NB4 (cell line): ENCODE results near the gene CARD18.

Experiments
- MAX ChIP-seq: IDR thresholded peaks from 2 replicates; pipeline ENCODE4 v1.6.1; 2011; ENCODE audit warnings: low read depth, low read length
- MYC ChIP-seq: IDR thresholded peaks from 2 replicates; pipeline ENCODE4 v1.6.1; 2011; ENCODE audit warnings: low read depth, low read length
- POLR2A ChIP-seq: IDR thresholded peaks from 2 replicates; pipeline ENCODE4 v1.6.1; 2011; ENCODE audit warnings: mild to moderate bottlenecking; ENCODE audit not compliant: insufficient read length; ENCODE audit errors: extremely low read depth
- TF ChIP-seq, protein P1 (sequence below): IDR thresholded peaks from one replicate; pipeline ENCODE4 v1.5.1; 2012; ENCODE audit warnings: low read depth, low read length

DNA sequence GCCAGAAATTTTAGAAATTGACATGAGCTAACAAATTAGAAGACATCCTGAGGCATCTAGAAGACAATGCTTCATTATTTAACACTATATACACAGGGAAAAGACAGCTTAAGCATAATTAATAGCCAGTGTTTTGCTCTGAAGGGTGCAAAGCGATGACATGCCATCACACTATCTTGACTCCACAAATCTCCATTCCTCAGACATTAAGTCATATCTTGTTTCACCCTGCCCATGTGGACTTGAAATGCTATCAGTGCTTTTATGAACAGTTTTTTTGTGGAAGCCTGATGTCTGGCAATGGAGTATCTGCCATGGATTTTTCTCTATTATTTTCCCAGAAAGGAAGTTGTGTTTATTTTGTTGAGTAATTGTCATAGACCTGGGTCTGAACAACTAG is 2.3 kb downstream of the CARD18 start:
- TF ChIP-seq, protein P1, sequence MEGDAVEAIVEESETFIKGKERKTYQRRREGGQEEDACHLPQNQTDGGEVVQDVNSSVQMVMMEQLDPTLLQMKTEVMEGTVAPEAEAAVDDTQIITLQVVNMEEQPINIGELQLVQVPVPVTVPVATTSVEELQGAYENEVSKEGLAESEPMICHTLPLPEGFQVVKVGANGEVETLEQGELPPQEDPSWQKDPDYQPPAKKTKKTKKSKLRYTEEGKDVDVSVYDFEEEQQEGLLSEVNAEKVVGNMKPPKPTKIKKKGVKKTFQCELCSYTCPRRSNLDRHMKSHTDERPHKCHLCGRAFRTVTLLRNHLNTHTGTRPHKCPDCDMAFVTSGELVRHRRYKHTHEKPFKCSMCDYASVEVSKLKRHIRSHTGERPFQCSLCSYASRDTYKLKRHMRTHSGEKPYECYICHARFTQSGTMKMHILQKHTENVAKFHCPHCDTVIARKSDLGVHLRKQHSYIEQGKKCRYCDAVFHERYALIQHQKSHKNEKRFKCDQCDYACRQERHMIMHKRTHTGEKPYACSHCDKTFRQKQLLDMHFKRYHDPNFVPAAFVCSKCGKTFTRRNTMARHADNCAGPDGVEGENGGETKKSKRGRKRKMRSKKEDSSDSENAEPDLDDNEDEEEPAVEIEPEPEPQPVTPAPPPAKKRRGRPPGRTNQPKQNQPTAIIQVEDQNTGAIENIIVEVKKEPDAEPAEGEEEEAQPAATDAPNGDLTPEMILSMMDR, result no peak
- TF ChIP-seq POLR2A (no peak), MAX (no peak), MYC (no peak)
